ENCODE measurements around the gene GPRIN1.

Gene GPRIN1

GRCh38 chr5:176549871-176550270, 60.1 kb downstream of the GPRIN1 start:
- no peaks in the 10 kb centered on the region for H3K36me3 ChIP-seq
- H3K9me3 ChIP-seq (ENCODE audit: severe bottlenecking), result no peaks in the 10 kb centered on the region
- no peak for TF ChIP-seq CTCF (IDR thresholded peaks at IDR 0.05; ENCODE audit: low read depth, low read length)
- no peak for DNase-seq
- H3K4me3 ChIP-seq (ENCODE audit: low read depth, low read length), result no peak overlapping the region
- H3K27ac ChIP-seq, result no peak overlapping the region
- H3K27me3 ChIP-seq (ENCODE audit: insufficient read depth, low read depth, severe bottlenecking), result no peaks in the 10 kb centered on the region

- DNase-seq, result no peak
- no peaks in the 10 kb centered on the region for H3K27me3 ChIP-seq (ENCODE audit: insufficient read depth, low read depth, severe bottlenecking)
Measured at GRCh38 chr5:176548967-176549444, 61.0 kb downstream of the GPRIN1 start, which contains the start of gene CDHR2. CDHR2 (plus strand) TSS chr5:176549342; CDS start chr5:176565353, 16,011 bp downstream.

GRCh38 chr5:176547802-176548201, 62.2 kb downstream of the GPRIN1 start:
- Histone ChIP-seq H3K9me3 (ENCODE audit: severe bottlenecking) (no peaks in the 10 kb centered on the region), H3K27ac (no peak overlapping the region), H3K4me3 (ENCODE audit: low read depth, low read length) (no peak overlapping the region), H3K36me3 (no peaks in the 10 kb centered on the region), H3K27me3 (ENCODE audit: insufficient read depth, low read depth, severe bottlenecking) (no peaks in the 10 kb centered on the region)
- DNase-seq, result no peak
- no peak for TF ChIP-seq CTCF (IDR thresholded peaks at IDR 0.05; ENCODE audit: low read depth, low read length)

More at GRCh38 chr5:176548967-176549444, 61.0 kb downstream of the GPRIN1 start, which contains the start of gene CDHR2:
- TF ChIP-seq CTCF (IDR thresholded peaks at IDR 0.05; ENCODE audit: low read depth, low read length), result no peak
- Histone ChIP-seq H3K4me3 (ENCODE audit: low read depth, low read length) (no peak within 1 kb of the TSS), H3K9me3 (ENCODE audit: severe bottlenecking) (no peaks in the 10 kb centered on the region), H3K27ac (no peak within 1 kb of the TSS), H3K36me3 (no peaks in the 10 kb centered on the region)

Data from WERI-Rb-1 (cell line).